NCI-H1092 (cell line): ENCODE data around the gene TMEM69.
"Not testable (repeated sequence)": the region's sequence is repeated elsewhere in the genome, so short reads cannot be mapped to it uniquely, and the experiment has no call there.

Experiments
- DNase-seq: peaks from one replicate; lab custom pipeline; 2025; lab: John Stamatoyannopoulos, UW

The TMEM69 gene

DNA sequence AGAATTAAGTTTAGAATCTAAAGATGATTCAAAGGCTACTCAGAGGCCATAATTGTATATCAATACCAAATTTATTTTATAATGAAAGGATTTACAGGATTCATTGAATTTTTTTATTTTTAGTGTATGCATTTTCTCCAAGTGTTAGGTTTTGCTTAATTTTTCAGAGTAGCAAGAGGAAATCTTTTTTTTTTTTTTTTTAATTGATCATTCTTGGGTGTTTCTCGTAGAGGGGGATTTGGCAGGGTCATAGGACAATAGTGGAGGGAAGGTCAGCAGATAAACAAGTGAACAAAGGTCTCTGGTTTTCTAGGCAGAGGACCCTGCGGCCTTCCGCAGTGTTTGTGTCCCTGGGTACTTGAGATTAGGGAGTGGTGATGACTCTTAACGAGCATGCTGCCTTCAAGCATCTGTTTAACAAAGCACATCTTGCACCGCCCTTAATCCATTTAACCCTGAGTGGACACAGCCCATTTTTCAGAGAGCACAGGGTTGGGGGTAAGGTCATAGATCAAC, 51.7 kb downstream of the TMEM69 start:
- DNase-seq, result not testable (repeated sequence)
